ENCODE measurements around the gene RMRP. TPM values are rescaled to one million over a fixed set of nuclear protein-coding genes. Genes with fewer than 3 reads are reported as not detected.

The RMRP gene
- total and polyA plus RNA-seq, 2 of the 4 experiments (the other 2 are of a cell fraction) = 39.7 to 13,690 TPM

GRCh38 chr9:35639631-35640030 lies 18.2 kb downstream of the RMRP start:
- in situ Hi-C loops (cut with MboI; ENCODE audit: low sequenced_read_pairs) = no loop called here
- BruUV-seq (replicated peaks) = no TSS peak
- H2BK5ac ChIP-seq (ENCODE audit: low read depth, low read length, poor library complexity, severe bottlenecking) = no peak overlapping the region

More at GRCh38 chr9:35639631-35640030, 18.2 kb downstream of the RMRP start:
- no peak overlapping the region for H4K5ac ChIP-seq (ENCODE audit: low read depth, low read length)
- intact Hi-C loops (cut with micrococcal nuclease) (no loop called here), dilution Hi-C loops (cut with HindIII; ENCODE audit: low sequenced_read_pairs, unreplicated experiment) (no loop called here)
- H2AFZ ChIP-seq (replicated peaks; ENCODE audit: low read length, poor library complexity) = no peak overlapping the region
- H2AK5ac ChIP-seq (ENCODE audit: low read depth, low read length) = no peak overlapping the region
- no peak overlapping the region for H2BK120ac ChIP-seq (ENCODE audit: low read depth, low read length)
- no peak overlapping the region for H4K8ac ChIP-seq (ENCODE audit: low read depth in 2 of 2, low read length in 2 of 2)
- no peaks in the 10 kb centered on the region for H4K20me1 ChIP-seq (ENCODE audit: insufficient read depth, low read length)
- H3K23ac ChIP-seq (ENCODE audit: low read depth, low read length) = no peak overlapping the region
- no peaks in the 10 kb centered on the region for H3K9me1 ChIP-seq (ENCODE audit: insufficient read depth, low read length)
- H3K27ac ChIP-seq (ENCODE audit: insufficient read depth, low read length) = no peak overlapping the region
- no peak overlapping the region for H3K9ac ChIP-seq (ENCODE audit: low read depth, low read length)
- H3K36me3 ChIP-seq (ENCODE audit: control insufficient read depth, insufficient read depth, low read length) = no peaks in the 10 kb centered on the region
- H2BK15ac ChIP-seq (ENCODE audit: low read depth, low read length) = no peak overlapping the region
- DNase-seq = no peak
- no peaks in the 10 kb centered on the region for H3K9me3 ChIP-seq (ENCODE audit: control insufficient read depth, insufficient read depth, low read length)
- TF ChIP-seq, protein P1, sequence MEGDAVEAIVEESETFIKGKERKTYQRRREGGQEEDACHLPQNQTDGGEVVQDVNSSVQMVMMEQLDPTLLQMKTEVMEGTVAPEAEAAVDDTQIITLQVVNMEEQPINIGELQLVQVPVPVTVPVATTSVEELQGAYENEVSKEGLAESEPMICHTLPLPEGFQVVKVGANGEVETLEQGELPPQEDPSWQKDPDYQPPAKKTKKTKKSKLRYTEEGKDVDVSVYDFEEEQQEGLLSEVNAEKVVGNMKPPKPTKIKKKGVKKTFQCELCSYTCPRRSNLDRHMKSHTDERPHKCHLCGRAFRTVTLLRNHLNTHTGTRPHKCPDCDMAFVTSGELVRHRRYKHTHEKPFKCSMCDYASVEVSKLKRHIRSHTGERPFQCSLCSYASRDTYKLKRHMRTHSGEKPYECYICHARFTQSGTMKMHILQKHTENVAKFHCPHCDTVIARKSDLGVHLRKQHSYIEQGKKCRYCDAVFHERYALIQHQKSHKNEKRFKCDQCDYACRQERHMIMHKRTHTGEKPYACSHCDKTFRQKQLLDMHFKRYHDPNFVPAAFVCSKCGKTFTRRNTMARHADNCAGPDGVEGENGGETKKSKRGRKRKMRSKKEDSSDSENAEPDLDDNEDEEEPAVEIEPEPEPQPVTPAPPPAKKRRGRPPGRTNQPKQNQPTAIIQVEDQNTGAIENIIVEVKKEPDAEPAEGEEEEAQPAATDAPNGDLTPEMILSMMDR (conservative IDR thresholded peaks at IDR 0.05; ENCODE audit: low read depth, low read length) = no peak
- TF ChIP-seq MAZ (IDR thresholded peaks at IDR 0.05; ENCODE audit: borderline replicate concordance, low read depth, low read length) (no peak), USF2 (IDR thresholded peaks at IDR 0.05; ENCODE audit: low read depth, low read length) (no peak), BHLHE40 (IDR thresholded peaks at IDR 0.05; ENCODE audit: low read depth, low read length) (no peak), RCOR1 (IDR thresholded peaks at IDR 0.05; ENCODE audit: insufficient replicate concordance, low read length) (no peak), CHD1 (IDR thresholded peaks at IDR 0.05; ENCODE audit: low read depth, low read length) (no peak), FOS (IDR thresholded peaks at IDR 0.05; ENCODE audit: low read depth, low read length) (no peak), CEBPB (IDR thresholded peaks at IDR 0.05; ENCODE audit: low read depth, low read length) (no peak)
- no peak overlapping the region for H3K18ac ChIP-seq (ENCODE audit: low read depth, low read length)
- H3K4me1 ChIP-seq (ENCODE audit: control insufficient read depth, insufficient read depth, low read length) = no peaks in the 10 kb centered on the region
- no peaks in the 10 kb centered on the region for H3K79me1 ChIP-seq (ENCODE audit: low read depth in 1 of 2, low read length in 2 of 2)
- WGBS, 2 experiments (ENCODE audit: extremely low coverage in 2 of 2, insufficient read length in 1 of 2) = no CpG with 5 or more reads among the region's 1 CpG
- H2AK9ac ChIP-seq (replicated peaks; ENCODE audit: low read depth, low read length, poor library complexity) = no peak overlapping the region
- H4K91ac ChIP-seq (ENCODE audit: insufficient read depth, low read depth, low read length) = no peak overlapping the region
- H3K27me3 ChIP-seq (ENCODE audit: control insufficient read depth, insufficient read depth, low read length) = no peaks in the 10 kb centered on the region; the same call in 1 of the 2 replicates
- no peak overlapping the region for H3K56ac ChIP-seq (ENCODE audit: extremely low read depth, insufficient read depth, low read length)
- CTCF ChIA-PET = no interaction called here
- H3K14ac ChIP-seq (replicated peaks; ENCODE audit: low read depth, low read length) = no peak overlapping the region
- H3K4me3 ChIP-seq (ENCODE audit: insufficient read depth, low read depth, low read length) = no peak overlapping the region
- no peak overlapping the region for H3K4me2 ChIP-seq (ENCODE audit: low read depth, low read length)
- no peak overlapping the region for H3K4ac ChIP-seq (ENCODE audit: low read depth, low read length)
- no peak for ATAC-seq (ENCODE audit: low read depth)
- no peak overlapping the region for H2BK20ac ChIP-seq (ENCODE audit: low read depth, low read length)
- POLR2A ChIA-PET (ENCODE audit: unreplicated experiment) = no interaction called here
